Activated CD4-positive, CD25-positive, alpha-beta regulatory T cell treated with anti-CD3 and anti-CD28 coated beads, Interleukin-2, amount 50 U/mL, for 24 hours (primary cell): Measurements from ENCODE around the gene GRM8.

Experiments used
- ATAC-seq, 2 donors: fragments of 150-1000 bp; cut with Tn5 transposase; one replicate each; pipeline ENCODE4 v1.10.0; 2021; ENCODE audit warnings: mild to moderate bottlenecking in 1 of 2, moderate library complexity in 1 of 2

Gene GRM8

GRCh38 chr7:127146746-127147536, 105.8 kb downstream of the GRM8 start:
- no peak for ATAC-seq

- ATAC-seq: no peak
These were observed 115.6 kb downstream of the GRM8 start for GRCh38 chr7:127137146-127137545.

- ATAC-seq: no peak
These were observed 116.8 kb downstream of the GRM8 start for GRCh38 chr7:127135871-127136485.

- no peak for ATAC-seq
These were observed 129.5 kb downstream of the GRM8 start for GRCh38 chr7:127123220-127123619.

- no peak for ATAC-seq
These were observed 133.2 kb downstream of the GRM8 start for GRCh38 chr7:127119517-127119916.

GRCh38 chr7:127114742-127115265, 137.9 kb downstream of the GRM8 start:
- no peak for ATAC-seq

- ATAC-seq: no peak
These were observed 145.1 kb downstream of the GRM8 start for GRCh38 chr7:127107601-127108007.

GRCh38 chr7:127093340-127093739, 159.4 kb downstream of the GRM8 start:
- no peak for ATAC-seq

GRCh38 chr7:127091620-127092019, 161.1 kb downstream of the GRM8 start:
- no peak for ATAC-seq

- no peak for ATAC-seq
These were observed 163.6 kb downstream of the GRM8 start for GRCh38 chr7:127089146-127089545.

GRCh38 chr7:127081539-127081938, 171.2 kb downstream of the GRM8 start:
- peak in 1 of 2 donors; percentile 13 for ATAC-seq

GRCh38 chr7:127080576-127080975, 172.2 kb downstream of the GRM8 start:
- no peak for ATAC-seq

GRCh38 chr7:127066974-127067373, 185.8 kb downstream of the GRM8 start:
- ATAC-seq: no peak

- ATAC-seq: no peak
These were observed 193.3 kb downstream of the GRM8 start for GRCh38 chr7:127059475-127059874.

- no peak for ATAC-seq
These were observed 194.8 kb downstream of the GRM8 start for GRCh38 chr7:127057918-127058317.

- no peak for ATAC-seq
These were observed 196.5 kb downstream of the GRM8 start for GRCh38 chr7:127056202-127056601.

GRCh38 chr7:127047521-127047920, 205.2 kb downstream of the GRM8 start:
- ATAC-seq: no peak

- ATAC-seq: no peak
These were observed 210.9 kb downstream of the GRM8 start for GRCh38 chr7:127041689-127042452.

- ATAC-seq: no peak
These were observed 212.7 kb downstream of the GRM8 start for GRCh38 chr7:127040042-127040441.

- no peak for ATAC-seq
These were observed 213.2 kb downstream of the GRM8 start for GRCh38 chr7:127039541-127039940.

GRCh38 chr7:127035203-127035849, 217.4 kb downstream of the GRM8 start:
- no peak for ATAC-seq

GRCh38 chr7:127034186-127034806, 218.4 kb downstream of the GRM8 start:
- no peak for ATAC-seq
